GM12892 (cell line): ENCODE data around the gene HTR7.
"Not testable (repeated sequence)": the region's sequence is repeated elsewhere in the genome, so short reads cannot be mapped to it uniquely, and the experiment has no call there.

ENCODE experiments used
- DNase-seq: peaks from one replicate; pipeline ENCODE4 v3.0.0; 2011; ENCODE audit not compliant: insufficient read length
- FAIRE-seq: peaks from 2 replicates; lab custom pipeline; 2011; peaks lifted over from hg19 to GRCh38; lab: Jason Lieb, UNC
- POLR2A ChIP-seq: IDR thresholded peaks from 2 replicates; pipeline ENCODE4 v1.6.1; 2011; ENCODE audit warnings: low read depth, low read length, control low read depth
- POLR2AphosphoS5 ChIP-seq: IDR thresholded peaks from 2 replicates; pipeline ENCODE4 v1.6.1; 2011; ENCODE audit warnings: low read depth, low read length, control low read depth
- TAF1 ChIP-seq: IDR thresholded peaks from 2 replicates; pipeline ENCODE4 v1.6.1; 2011; ENCODE audit warnings: low read depth, mild to moderate bottlenecking, control low read depth, low read length, borderline replicate concordance

Gene HTR7

GRCh38 chr10:90856261-90856660 is 1.6 kb downstream of the HTR7 start:
- FAIRE-seq (no peak), DNase-seq (no peak)
- TF ChIP-seq POLR2AphosphoS5, result no peak
- no peak for TF ChIP-seq TAF1
- no peak for TF ChIP-seq POLR2A

DNA sequence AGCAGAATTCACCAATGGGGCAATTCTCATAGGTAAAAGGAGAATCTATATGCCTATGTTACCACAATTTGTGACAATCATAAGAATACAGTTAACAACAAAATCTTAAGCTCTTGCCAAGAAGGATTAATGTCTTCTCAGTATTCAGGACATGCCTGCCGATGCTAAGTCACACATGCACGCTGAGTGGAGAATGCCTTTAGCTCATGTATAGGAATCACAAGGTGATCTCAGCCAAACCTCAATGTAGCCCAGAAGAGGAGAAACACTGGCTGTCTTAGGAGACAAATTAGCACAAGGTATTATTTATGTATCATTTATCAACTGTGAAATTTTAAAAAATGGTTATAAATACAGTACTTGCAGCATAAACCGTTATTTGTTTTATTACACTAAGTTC is 2.7 kb downstream of the HTR7 start:
- TF ChIP-seq POLR2AphosphoS5 (no peak), TAF1 (no peak), POLR2A (no peak)
- FAIRE-seq, result no peak

DNA sequence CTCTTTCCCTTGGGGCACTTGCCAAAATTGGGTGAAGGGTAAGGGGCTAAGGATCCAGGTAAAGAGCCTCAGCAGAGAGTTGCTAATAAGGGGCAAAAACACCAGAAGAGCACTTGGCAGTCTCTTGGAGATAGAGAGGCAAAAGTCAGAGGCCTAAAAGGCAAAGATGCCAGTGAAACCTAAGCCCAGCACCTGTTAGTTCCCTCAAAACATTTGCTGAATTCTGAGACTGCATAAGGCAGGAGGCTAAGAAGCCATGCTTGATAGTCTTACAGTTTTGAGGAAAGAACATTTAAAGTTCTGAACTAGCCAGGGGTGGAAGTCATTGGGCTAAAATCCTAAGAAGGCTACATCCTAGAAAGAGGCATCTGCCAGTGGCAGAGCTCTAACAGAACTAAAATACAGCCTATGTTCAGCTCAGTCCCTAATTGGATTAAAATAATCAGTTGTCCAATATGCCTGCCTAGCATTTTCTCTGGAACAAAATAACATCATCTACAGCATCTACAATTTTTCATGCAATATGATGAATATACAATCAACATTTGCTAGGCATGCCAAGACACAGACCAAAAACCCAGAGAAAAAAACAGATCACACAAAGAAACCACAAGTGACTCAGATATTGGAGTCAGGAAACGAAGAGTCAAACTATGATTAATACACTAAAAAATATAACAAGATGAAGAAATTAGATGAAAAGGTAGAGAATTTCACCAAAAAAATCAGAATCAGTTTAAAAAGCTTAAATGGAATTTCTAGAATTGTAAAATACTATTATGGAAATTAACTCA is 7.7 kb downstream of the HTR7 start:
- FAIRE-seq (peak; percentile 17), DNase-seq (no peak)
- TF ChIP-seq POLR2A (no peak), POLR2AphosphoS5 (no peak), TAF1 (no peak)

More for the DNA sequence above, 2.7 kb downstream of the HTR7 start:
- no peak for DNase-seq

GRCh38 chr10:90847436-90847835 is 10.4 kb downstream of the HTR7 start:
- no peak for DNase-seq
- no peak for FAIRE-seq
- TF ChIP-seq TAF1 (no peak), POLR2A (no peak), POLR2AphosphoS5 (no peak)

DNA sequence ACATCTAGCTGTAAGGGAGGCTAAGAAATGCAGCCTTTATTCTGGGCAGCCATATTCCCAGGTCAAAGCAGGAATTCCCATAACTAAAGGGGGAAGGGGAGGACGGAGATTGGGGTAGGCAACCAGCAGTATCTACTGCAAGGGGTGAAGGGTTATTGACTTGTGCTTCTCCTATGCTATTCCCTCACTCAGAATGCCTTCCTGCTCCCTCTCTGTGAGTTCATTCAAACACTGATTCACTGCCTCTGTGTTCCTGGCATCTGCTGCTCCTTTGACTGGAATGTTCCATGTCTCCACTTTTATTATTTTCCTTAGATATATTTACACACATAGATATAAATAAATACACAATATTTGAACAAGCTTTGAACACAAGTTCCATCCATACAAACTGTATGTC is 11.1 kb downstream of the HTR7 start:
- FAIRE-seq (no peak), DNase-seq (no peak)
- no peak for TF ChIP-seq POLR2AphosphoS5
- TF ChIP-seq POLR2A, result no peak
- TF ChIP-seq TAF1, result no peak

GRCh38 chr10:90845726-90846125 is 12.1 kb downstream of the HTR7 start:
- TF ChIP-seq POLR2A, result no peak
- no peak for TF ChIP-seq TAF1
- TF ChIP-seq POLR2AphosphoS5, result no peak
- FAIRE-seq (no peak), DNase-seq (no peak)

- FAIRE-seq, result no peak
- TF ChIP-seq POLR2A, result no peak
- TF ChIP-seq POLR2AphosphoS5, result no peak
- TF ChIP-seq TAF1, result no peak
- no peak for DNase-seq
Measured at GRCh38 chr10:90842725-90843124, 15.1 kb downstream of the HTR7 start.

DNA sequence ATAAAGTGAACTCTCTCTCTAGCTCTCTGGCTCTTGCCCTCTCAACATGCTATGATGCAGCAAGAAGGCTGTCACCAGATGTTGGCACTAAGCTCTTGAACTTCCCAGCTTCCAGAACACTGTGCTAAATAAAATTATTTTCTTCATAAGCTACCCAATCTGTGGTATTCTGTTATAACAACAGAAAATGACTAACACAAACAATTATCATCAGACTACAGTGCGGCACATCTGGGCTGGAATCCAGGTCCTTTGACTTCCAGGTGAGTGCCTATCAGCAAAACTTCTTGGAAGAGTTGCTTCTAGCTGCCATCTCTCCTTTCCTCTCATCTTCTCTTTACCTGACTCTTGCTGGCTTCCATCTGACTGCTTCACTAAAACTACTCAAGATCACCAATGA is 20.4 kb downstream of the HTR7 start:
- TF ChIP-seq POLR2AphosphoS5 (no peak), TAF1 (no peak), POLR2A (no peak)
- FAIRE-seq, result no peak
- DNase-seq, result no peak

GRCh38 chr10:90834326-90834725 is 23.5 kb downstream of the HTR7 start:
- TF ChIP-seq POLR2A (no peak), TAF1 (no peak), POLR2AphosphoS5 (no peak)
- FAIRE-seq, result no peak
- DNase-seq, result no peak

DNA sequence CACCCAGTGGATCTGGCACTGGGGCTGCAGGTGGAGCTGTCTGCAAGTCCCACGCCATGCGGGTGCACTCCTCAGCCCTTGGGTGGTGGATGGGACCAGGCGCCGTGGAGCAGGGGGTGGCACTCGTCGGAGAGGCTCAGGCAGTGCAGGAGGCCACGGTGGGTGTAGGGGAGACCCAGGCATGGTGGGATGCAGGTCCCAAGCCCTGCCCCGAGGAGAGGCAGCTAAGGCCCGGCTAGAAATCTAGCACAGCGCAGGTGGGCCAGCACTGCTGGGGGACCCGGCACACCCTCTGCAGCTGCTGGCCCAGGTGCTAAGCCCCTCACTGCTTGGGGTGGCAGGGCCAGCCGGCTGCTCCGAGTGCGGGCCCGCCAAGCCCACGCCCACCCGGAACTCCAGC is 25.7 kb downstream of the HTR7 start:
- TF ChIP-seq POLR2AphosphoS5, result no peak
- no peak for TF ChIP-seq TAF1
- FAIRE-seq (no peak), DNase-seq (no peak)

GRCh38 chr10:90822508-90822907 is 35.3 kb downstream of the HTR7 start:
- no peak for FAIRE-seq
- TF ChIP-seq POLR2AphosphoS5 (no peak), POLR2A (no peak), TAF1 (no peak)
- DNase-seq, result no peak

GRCh38 chr10:90821864-90822263 is 36.0 kb downstream of the HTR7 start:
- FAIRE-seq, DNase-seq: not testable (repeated sequence)

DNA sequence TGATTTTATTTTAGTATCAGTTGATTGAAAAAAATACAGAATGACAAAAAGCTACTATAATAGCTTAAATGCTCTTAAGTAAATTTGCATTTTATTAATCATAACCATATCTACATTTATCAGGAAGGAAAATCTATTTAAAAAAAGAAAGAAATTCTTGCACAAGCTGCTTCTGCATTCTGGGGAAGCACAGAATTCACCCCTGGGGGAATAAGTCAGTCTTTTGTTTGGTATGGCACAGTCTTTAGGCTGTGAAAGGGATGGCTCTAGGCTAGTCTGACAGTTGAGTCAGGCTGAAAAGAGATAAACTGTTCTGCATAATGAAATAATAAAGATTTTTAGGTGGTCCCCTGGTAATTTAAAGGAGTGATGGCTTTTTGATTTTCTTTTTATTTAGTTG is 37.9 kb downstream of the HTR7 start:
- DNase-seq (no peak), FAIRE-seq (no peak)
- TF ChIP-seq POLR2A (no peak), TAF1 (no peak), POLR2AphosphoS5 (no peak)
